ENCODE data around the gene GPR68. TPM values are rescaled to one million over a fixed set of nuclear protein-coding genes. Genes with fewer than 3 reads are reported as not detected.
"Not testable (repeated sequence)": the region's sequence is repeated elsewhere in the genome, so short reads cannot be mapped to it uniquely, and the experiment has no call there.

Gene GPR68
- total RNA-seq, 1 donor from 2014 or later = 4.9 TPM

DNA sequence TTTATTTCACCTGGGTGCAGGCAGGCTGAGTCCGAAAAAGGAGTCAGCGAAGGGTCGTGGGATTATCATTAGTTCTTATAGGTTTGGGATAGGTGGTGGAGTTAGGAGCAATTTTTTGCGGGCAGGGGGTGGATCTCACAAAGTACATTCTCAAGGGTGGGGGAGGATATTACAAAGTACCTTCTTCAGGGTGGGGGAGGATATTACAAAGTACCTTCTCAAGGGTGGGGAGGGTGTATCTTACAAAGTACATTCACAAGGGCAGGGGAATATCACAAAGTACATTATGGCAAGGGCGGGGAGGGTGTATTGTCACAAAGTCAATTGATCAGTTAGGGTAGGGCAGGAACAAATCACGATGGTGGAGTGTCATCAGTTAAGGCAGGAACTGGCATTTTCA is 43.7 kb downstream of the GPR68 start:
- H3K27ac Mint-ChIP-seq = peak overlapping the region; percentile 54
- H3K27me3 Mint-ChIP-seq; intact Hi-C loops (cut with micrococcal nuclease); H3K9me3 Mint-ChIP-seq; DNase-seq: not testable (repeated sequence)
- peaks cover 74% of the 10 kb centered on the region for H3K36me3 Mint-ChIP-seq (ENCODE audit: low read depth)
- peak overlapping the region; percentile 23 for H3K4me3 Mint-ChIP-seq
- H3K4me1 Mint-ChIP-seq = peaks cover 57% of the 10 kb centered on the region

- intact Hi-C loops (cut with micrococcal nuclease) = no loop called here
- H3K4me3 Mint-ChIP-seq = peak overlapping the region; percentile 14
- H3K9me3 Mint-ChIP-seq = no peaks in the 10 kb centered on the region
- peak overlapping the region; percentile 39 for H3K27ac Mint-ChIP-seq
- peaks cover 57% of the 10 kb centered on the region for H3K4me1 Mint-ChIP-seq
- no peaks in the 10 kb centered on the region for H3K27me3 Mint-ChIP-seq
- peaks cover 66% of the 10 kb centered on the region for H3K36me3 Mint-ChIP-seq (ENCODE audit: low read depth)
- no peak for DNase-seq
Measured at GRCh38 chr14:91197631-91198030, 46.9 kb downstream of the GPR68 start.

- no peak for DNase-seq
- Mint-ChIP-seq H3K4me3 (no peak overlapping the region), H3K27ac (no peak overlapping the region), H3K27me3 (no peaks in the 10 kb centered on the region), H3K9me3 (no peaks in the 10 kb centered on the region), H3K4me1 (peaks cover 54% of the 10 kb centered on the region), H3K36me3 (ENCODE audit: low read depth) (peaks cover 72% of the 10 kb centered on the region)
- intact Hi-C loops (cut with micrococcal nuclease) = no loop called here
Measured at GRCh38 chr14:91195881-91196280, 48.6 kb downstream of the GPR68 start.

DNA sequence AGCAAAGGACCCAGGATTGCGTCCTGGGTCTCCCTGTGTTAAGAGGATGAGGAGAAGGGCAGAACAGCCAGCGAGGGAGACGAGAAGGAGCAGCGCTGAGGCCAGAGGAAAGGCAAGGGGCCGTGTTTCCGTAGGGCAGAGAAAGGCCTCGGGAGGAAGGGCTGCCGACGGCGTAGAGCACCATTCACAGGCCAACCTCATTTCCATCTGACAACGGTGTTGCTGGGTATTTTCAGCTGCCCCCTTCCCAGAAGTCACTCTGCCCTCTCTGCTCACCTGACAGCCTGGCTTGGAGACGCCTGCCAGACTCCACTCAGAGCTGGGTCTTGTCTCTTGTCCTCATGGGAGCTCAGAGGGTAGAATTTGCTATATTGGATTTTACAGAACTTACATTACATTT is 51.4 kb downstream of the GPR68 start:
- H3K4me3 Mint-ChIP-seq = no peak overlapping the region
- intact Hi-C loops (cut with micrococcal nuclease) = no loop called here
- H3K27ac Mint-ChIP-seq = no peak overlapping the region
- H3K36me3 Mint-ChIP-seq (ENCODE audit: low read depth) = peaks cover 67% of the 10 kb centered on the region
- H3K27me3 Mint-ChIP-seq = no peaks in the 10 kb centered on the region
- H3K4me1 Mint-ChIP-seq = peaks cover 39% of the 10 kb centered on the region
- H3K9me3 Mint-ChIP-seq = no peaks in the 10 kb centered on the region
- no peak for DNase-seq

- Mint-ChIP-seq H3K36me3 (ENCODE audit: low read depth) (peaks cover 65% of the 10 kb centered on the region), H3K4me1 (peaks cover 24% of the 10 kb centered on the region), H3K27me3 (no peaks in the 10 kb centered on the region), H3K9me3 (no peaks in the 10 kb centered on the region), H3K27ac (no peak overlapping the region), H3K4me3 (no peak overlapping the region)
- intact Hi-C loops (cut with micrococcal nuclease) = no loop called here
- DNase-seq = no peak
Measured at GRCh38 chr14:91190853-91191252, 53.7 kb downstream of the GPR68 start.

DNA sequence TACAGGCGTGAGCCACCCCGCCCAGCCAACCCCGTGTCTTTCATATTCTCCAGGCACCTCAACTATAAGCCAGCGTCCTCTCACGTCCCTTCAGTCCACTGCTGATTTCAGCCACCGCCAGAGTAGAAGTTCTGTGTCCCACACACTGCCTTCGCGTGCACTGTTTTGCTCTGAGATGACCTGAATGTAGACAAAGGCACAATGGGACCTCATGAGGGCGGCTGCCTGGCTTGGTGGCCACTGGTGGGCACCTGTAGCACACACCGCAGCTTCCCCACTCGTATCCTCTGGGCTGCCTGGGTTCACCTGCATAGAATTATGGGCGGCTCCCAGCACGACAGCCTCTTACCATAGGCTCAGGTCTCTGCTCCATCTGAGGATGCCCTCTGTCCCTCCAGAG is 57.2 kb downstream of the GPR68 start:
- H3K4me1 Mint-ChIP-seq = peaks cover 6% of the 10 kb centered on the region
- no peak for DNase-seq
- intact Hi-C loops (cut with micrococcal nuclease) = no loop called here
- H3K9me3 Mint-ChIP-seq = no peaks in the 10 kb centered on the region
- peak overlapping the region; percentile 51 for H3K27ac Mint-ChIP-seq
- no peak overlapping the region for H3K4me3 Mint-ChIP-seq
- peaks cover 60% of the 10 kb centered on the region for H3K36me3 Mint-ChIP-seq (ENCODE audit: low read depth)
- no peaks in the 10 kb centered on the region for H3K27me3 Mint-ChIP-seq

DNA sequence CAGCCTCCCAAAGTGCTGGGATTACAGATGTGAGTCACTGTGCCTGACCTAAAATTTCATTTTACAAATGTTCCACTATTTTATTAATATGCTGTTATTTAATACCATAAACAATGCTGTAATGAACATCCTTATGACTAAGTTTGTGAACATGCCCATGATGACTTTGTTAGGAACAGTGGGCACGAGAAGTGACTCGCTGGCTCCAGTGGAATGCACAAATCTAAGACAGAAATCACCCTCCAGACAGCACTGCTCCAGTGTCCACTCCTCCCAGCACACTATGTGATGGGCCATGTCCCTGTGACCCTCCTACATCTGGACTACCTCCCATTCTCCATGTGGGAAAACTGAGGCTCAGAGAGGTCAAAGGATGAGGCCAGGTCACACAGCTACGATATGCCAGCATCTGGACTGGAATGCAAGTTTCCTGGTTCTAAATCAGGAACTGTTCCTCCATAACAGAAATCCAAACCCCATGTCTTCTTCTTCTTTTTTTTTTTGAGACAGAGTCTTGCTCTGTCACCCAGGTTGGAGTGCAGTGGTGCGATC is 57.9 kb downstream of the GPR68 start:
- no peak for DNase-seq
- Mint-ChIP-seq H3K27me3 (no peaks in the 10 kb centered on the region), H3K27ac (peak overlapping the region; percentile 51), H3K4me3 (no peak overlapping the region), H3K9me3 (no peaks in the 10 kb centered on the region), H3K36me3 (ENCODE audit: low read depth) (peaks cover 57% of the 10 kb centered on the region), H3K4me1 (peaks cover 3% of the 10 kb centered on the region)
- intact Hi-C loops (cut with micrococcal nuclease) = no loop called here

DNA sequence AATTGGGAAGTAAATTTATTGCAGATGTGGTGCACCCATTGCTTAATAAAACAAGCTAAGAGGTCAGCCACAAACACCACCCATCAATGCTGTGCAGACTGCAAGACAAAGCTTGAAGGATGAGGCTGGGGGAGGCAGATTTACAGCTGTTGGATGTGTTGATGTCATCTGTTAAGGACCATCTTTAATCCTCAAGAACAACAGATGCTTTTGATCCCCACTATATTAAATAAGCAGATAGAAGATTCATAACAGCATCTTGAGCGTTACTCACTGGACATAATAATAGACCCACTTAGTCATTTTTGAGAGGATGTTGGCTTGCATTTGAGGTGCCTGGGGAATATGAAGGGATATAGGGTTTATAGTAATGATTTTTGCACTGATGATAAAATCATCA is 58.8 kb downstream of the GPR68 start:
- Mint-ChIP-seq H3K9me3 (no peaks in the 10 kb centered on the region), H3K27ac (no peak overlapping the region), H3K36me3 (ENCODE audit: low read depth) (peaks cover 55% of the 10 kb centered on the region), H3K4me3 (no peak overlapping the region), H3K4me1 (no peaks in the 10 kb centered on the region), H3K27me3 (no peaks in the 10 kb centered on the region)
- DNase-seq = no peak
- intact Hi-C loops (cut with micrococcal nuclease) = no loop called here

DNA sequence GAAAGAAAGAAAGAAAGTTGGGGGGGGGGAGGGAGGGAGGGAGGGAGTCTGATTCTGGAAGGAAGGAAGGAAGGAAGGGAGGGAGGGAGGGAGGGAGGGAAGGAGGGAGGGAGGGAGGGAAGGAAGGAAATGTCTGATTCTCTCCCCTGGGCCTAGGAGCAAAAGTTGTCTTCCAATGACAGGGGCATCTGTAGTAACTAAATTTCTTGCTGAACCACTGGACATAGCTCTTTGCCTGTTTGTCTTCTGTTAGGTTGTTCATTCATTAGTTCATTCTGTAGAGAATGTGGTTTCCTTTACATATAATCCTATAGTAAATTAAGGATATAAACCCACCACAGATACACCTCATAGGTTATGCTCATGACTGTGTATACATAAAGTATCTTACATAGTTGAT is 59.9 kb downstream of the GPR68 start:
- Mint-ChIP-seq H3K27me3 (no peaks in the 10 kb centered on the region), H3K9me3 (no peaks in the 10 kb centered on the region), H3K36me3 (ENCODE audit: low read depth) (peaks cover 49% of the 10 kb centered on the region), H3K4me3 (no peak overlapping the region), H3K27ac (no peak overlapping the region), H3K4me1 (no peaks in the 10 kb centered on the region)
- intact Hi-C loops (cut with micrococcal nuclease) = no loop called here
- no peak for DNase-seq

DNA sequence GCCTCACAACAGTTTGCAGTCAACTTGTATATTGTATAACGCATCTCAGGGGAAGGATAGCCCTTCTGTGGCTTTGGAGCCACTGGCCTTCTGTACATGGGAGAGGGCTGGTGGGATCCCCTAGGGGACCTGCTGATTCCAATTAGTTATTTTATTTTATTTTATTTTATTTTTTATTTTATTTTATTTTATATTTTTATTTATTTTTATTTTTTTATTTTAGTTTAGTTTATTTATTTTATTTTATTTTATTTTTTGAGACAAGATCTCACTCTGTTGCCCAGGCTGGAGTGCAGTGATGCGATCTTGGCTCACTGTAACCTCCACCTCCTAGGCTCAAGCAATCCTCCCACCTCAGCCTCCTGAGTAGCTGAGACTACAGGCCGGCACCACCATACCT is 61.8 kb downstream of the GPR68 start:
- H3K27ac Mint-ChIP-seq; intact Hi-C loops (cut with micrococcal nuclease); DNase-seq; H3K27me3 Mint-ChIP-seq; H3K4me3 Mint-ChIP-seq; H3K4me1 Mint-ChIP-seq; H3K9me3 Mint-ChIP-seq: not testable (repeated sequence)
- peaks cover 38% of the 10 kb centered on the region for H3K36me3 Mint-ChIP-seq (ENCODE audit: low read depth)

Other genes starting within 250 kb of the GPR68 start
- gene RPS6KA5, start 184.1 kb downstream of the GPR68 start, total RNA-seq = 13.5 and 13.8 TPM in 2 replicates
- 28.1 and 30.1 TPM in 2 replicates for gene DGLUCY, start 130.6 kb downstream of the GPR68 start, total RNA-seq
- gene CCDC88C, start 173.1 kb upstream of the GPR68 start, total RNA-seq = 79.7 and 89.9 TPM in 2 replicates

All from activated CD4-positive, alpha-beta T cell treated with anti-CD3 and anti-CD28 coated beads, Interleukin-2, amount 10 ng/mL, durations not matched to agents 24 days and 14 days (primary cell).